Bronchus fibroblast of lung (primary cell): ENCODE data around the gene DDX55. TPM values are rescaled to one million over a fixed set of nuclear protein-coding genes. Genes with fewer than 3 reads are reported as not detected.

ENCODE experiments used
- total RNA-seq: library from RNA; depleted of rRNA; stranded (reverse); fragments of >200 nt; gene quantifications from 2 replicates; pipeline ENCODE4 v1.2.3, GENCODE V29; 2015

The DDX55 gene, protein sequence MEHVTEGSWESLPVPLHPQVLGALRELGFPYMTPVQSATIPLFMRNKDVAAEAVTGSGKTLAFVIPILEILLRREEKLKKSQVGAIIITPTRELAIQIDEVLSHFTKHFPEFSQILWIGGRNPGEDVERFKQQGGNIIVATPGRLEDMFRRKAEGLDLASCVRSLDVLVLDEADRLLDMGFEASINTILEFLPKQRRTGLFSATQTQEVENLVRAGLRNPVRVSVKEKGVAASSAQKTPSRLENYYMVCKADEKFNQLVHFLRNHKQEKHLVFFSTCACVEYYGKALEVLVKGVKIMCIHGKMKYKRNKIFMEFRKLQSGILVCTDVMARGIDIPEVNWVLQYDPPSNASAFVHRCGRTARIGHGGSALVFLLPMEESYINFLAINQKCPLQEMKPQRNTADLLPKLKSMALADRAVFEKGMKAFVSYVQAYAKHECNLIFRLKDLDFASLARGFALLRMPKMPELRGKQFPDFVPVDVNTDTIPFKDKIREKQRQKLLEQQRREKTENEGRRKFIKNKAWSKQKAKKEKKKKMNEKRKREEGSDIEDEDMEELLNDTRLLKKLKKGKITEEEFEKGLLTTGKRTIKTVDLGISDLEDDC
- total RNA-seq = 29.4 and 33.4 TPM in 2 replicates

GRCh38 chr12:123601602-123602489 lies at the start of gene DDX55:
DDX55 (plus strand) TSS chr12:123602099; CDS start chr12:123602149, 50 bp downstream.

DNA sequence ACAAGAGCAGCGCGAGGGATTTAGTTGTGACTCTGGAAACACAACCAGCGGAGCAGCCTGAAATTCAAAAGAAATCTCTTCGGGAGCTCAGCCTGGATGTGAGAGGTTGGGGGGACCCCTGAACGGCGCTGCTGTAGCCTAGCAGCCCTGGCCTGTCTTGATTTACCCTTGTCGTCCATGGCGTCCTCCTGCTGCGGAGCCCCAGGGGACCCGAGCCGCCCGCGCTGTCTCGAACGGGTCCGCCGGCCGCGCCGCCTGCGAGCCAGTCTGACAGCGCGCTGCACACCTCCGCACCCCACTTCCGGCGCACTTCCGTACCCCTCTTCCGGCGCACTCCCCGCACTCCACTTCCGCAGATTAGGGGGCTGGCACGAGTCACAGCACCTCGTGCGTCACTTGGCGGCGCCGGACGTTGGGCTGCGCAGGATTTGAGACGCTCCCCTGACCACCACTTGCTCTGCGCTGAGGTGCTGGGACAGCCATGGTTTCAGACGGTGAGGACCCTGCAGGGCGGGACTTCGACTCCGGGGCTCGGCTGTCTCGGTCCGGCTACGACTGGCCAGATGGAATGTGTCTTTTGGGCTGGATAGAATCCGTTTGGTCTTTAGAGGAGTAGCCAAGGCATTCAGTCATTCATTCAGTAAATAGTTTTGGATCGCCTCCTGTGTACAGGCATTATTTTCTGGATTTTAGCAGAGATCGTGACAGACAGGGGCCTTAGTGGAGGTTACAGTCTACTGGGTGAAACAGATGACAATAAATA lies 31.7 kb downstream of the DDX55 start, which contains the start of the genes EIF2B1 and GTF2H3:
Gene EIF2B1 (minus strand): TSS at position 308 of the 763 bp plus-strand sequence. CDS start 129 bp downstream, at position 179.
Gene GTF2H3 (plus strand): TSS at position 451 of the 763 bp plus-strand sequence. CDS start 31 bp downstream, at position 482.

Other genes with a start within 250 kb of the DDX55 start
- gene SBNO1, start 237.3 kb upstream of the DDX55 start, total RNA-seq = 9.7 and 12.9 TPM in 2 replicates
- gene KMT5A, start 218.0 kb upstream of the DDX55 start, total RNA-seq = 44.6 and 51.4 TPM in 2 replicates
- 2.2 and 2.4 TPM in 2 replicates for gene RILPL2, start 165.4 kb upstream of the DDX55 start, total RNA-seq
- gene SNRNP35, start 144.0 kb upstream of the DDX55 start, total RNA-seq = 12.0 and 16.3 TPM in 2 replicates
- 9.1 and 10.6 TPM in 2 replicates for gene RILPL1, start 68.4 kb upstream of the DDX55 start, total RNA-seq
- 148 and 179 TPM in 2 replicates for gene TMED2, start 17.5 kb upstream of the DDX55 start, total RNA-seq
- gene EIF2B1, start 31.6 kb downstream of the DDX55 start, total RNA-seq = 95.9 and 127 TPM in 2 replicates
- 26.0 and 33.3 TPM in 2 replicates for gene GTF2H3, start 31.7 kb downstream of the DDX55 start, total RNA-seq
- 12.6 and 13.6 TPM in 2 replicates for gene TCTN2, start 69.0 kb downstream of the DDX55 start, total RNA-seq
- gene ATP6V0A2, start 110.3 kb downstream of the DDX55 start, total RNA-seq = 11.3 and 14.9 TPM in 2 replicates
- gene DNAH10, start 160.2 kb downstream of the DDX55 start, total RNA-seq = under 0.01 TPM in 2 replicates